Loucy (cell line): ENCODE measurements around the gene C19orf85.

Experiments used
- H2AFZ ChIP-seq: fragments of 200-600 bp; sonication (generic); 2 replicates; pipeline ENCODE4 v1.6.0; 2016; ENCODE audit warnings: antibody characterized with exemption, mild to moderate bottlenecking, low read length, moderate library complexity
- H3F3A ChIP-seq: fragments of 200-600 bp; 2 replicates; pipeline ENCODE4 v1.6.0; 2016; ENCODE audit warnings: antibody characterized with exemption, low read depth, mild to moderate bottlenecking
- H3K27me3 ChIP-seq: fragments of 200-600 bp; sonication (generic); 2 replicates; pipeline ENCODE4 v1.6.1; 2014; ENCODE audit warnings: low read length, mild to moderate bottlenecking; ENCODE audit not compliant: insufficient read depth, poor library complexity, severe bottlenecking
- H3K36me3 ChIP-seq: fragments of 200-600 bp; sonication (generic); 2 replicates; pipeline ENCODE4 v1.6.1; 2016; ENCODE audit warnings: low read length; ENCODE audit not compliant: insufficient read depth
- H3K4me1 ChIP-seq: fragments of 200-600 bp; sonication (generic); 2 replicates; pipeline ENCODE4 v1.5.1; 2014; ENCODE audit warnings: low read length, mild to moderate bottlenecking; ENCODE audit not compliant: insufficient read depth, poor library complexity, severe bottlenecking
- H3K4me2 ChIP-seq: fragments of 200-600 bp; sonication (generic); 2 replicates; pipeline ENCODE4 v1.6.0; 2014; ENCODE audit warnings: antibody characterized with exemption, low read length, low read depth, mild to moderate bottlenecking; ENCODE audit not compliant: poor library complexity, severe bottlenecking
- H3K4me3 ChIP-seq: fragments of 200-600 bp; sonication (generic); 2 replicates; pipeline ENCODE4 v1.5.1; 2014; ENCODE audit warnings: low read length, mild to moderate bottlenecking, mixed read lengths; ENCODE audit not compliant: poor library complexity, severe bottlenecking
- H3K79me2 ChIP-seq: fragments of 200-600 bp; sonication (generic); 2 replicates; pipeline ENCODE4 v1.6.1; 2014; ENCODE audit warnings: low read length; ENCODE audit not compliant: insufficient read depth
- H3K9ac ChIP-seq: fragments of 200-600 bp; sonication (generic); 2 replicates; pipeline ENCODE4 v1.6.0; 2014; ENCODE audit warnings: mild to moderate bottlenecking, low read depth, low read length, moderate library complexity; ENCODE audit not compliant: poor library complexity, severe bottlenecking
- H3K9me2 ChIP-seq: fragments of 200-600 bp; sonication (generic); replicated peaks from 2 replicates; pipeline ENCODE4 v1.6.1; 2016; ENCODE audit warnings: low read depth, low read length, mixed read lengths
- H3K9me3 ChIP-seq: fragments of 200-600 bp; sonication (generic); 2 replicates; pipeline ENCODE4 v1.6.1; 2014; ENCODE audit warnings: mild to moderate bottlenecking, antibody characterized with exemption, low read length, low read depth; ENCODE audit not compliant: insufficient read depth
- H4K20me1 ChIP-seq: fragments of 200-600 bp; sonication (generic); 2 replicates; pipeline ENCODE4 v1.6.0; 2014; ENCODE audit warnings: antibody characterized with exemption, low read length, mild to moderate bottlenecking; ENCODE audit not compliant: insufficient read depth, poor library complexity, severe bottlenecking
- CTCF ChIP-seq: fragments of 200-600 bp; sonication (generic); conservative IDR thresholded peaks from 2 replicates; pipeline ENCODE4 v1.5.1; 2014; ENCODE audit warnings: mild to moderate bottlenecking, antibody characterized with exemption, low read length
- EZH2phosphoT487 ChIP-seq: fragments of 200-600 bp; IDR thresholded peaks from 2 replicates; pipeline ENCODE4 v1.6.1; 2018; ENCODE audit warnings: antibody characterized with exemption, mild to moderate bottlenecking, moderate library complexity, borderline replicate concordance

Gene C19orf85

GRCh38 chr19:55479451-55480230 is 15.1 kb upstream of the C19orf85 start:
- Histone ChIP-seq H3K9me3 (no peaks in the 10 kb centered on the region), H3K4me3 (no peak overlapping the region), H3K4me1 (peaks cover 22% of the 10 kb centered on the region), H2AFZ (no peak overlapping the region), H3K36me3 (no peaks in the 10 kb centered on the region), H3K27me3 (no peaks in the 10 kb centered on the region), H3K9me2 (no peaks in the 10 kb centered on the region), H3K79me2 (peaks cover 19% of the 10 kb centered on the region), H3F3A (no peaks in the 10 kb centered on the region), H3K4me2 (peak overlapping the region; percentile 24), H4K20me1 (peaks cover 8% of the 10 kb centered on the region), H3K9ac (peak overlapping the region; percentile 41)
- TF ChIP-seq EZH2phosphoT487 (no peak), CTCF (no peak)

- TF ChIP-seq CTCF (no peak), EZH2phosphoT487 (no peak)
- Histone ChIP-seq H3K27me3 (no peaks in the 10 kb centered on the region), H3K4me2 (peak overlapping the region; percentile 24), H4K20me1 (peaks cover 6% of the 10 kb centered on the region), H3K9me3 (no peaks in the 10 kb centered on the region), H2AFZ (no peak overlapping the region), H3K4me3 (no peak overlapping the region), H3K4me1 (peaks cover 17% of the 10 kb centered on the region), H3K9ac (peak overlapping the region; percentile 27), H3K9me2 (no peaks in the 10 kb centered on the region), H3K36me3 (no peaks in the 10 kb centered on the region), H3K79me2 (peaks cover 19% of the 10 kb centered on the region), H3F3A (no peaks in the 10 kb centered on the region)
Observed at GRCh38 chr19:55479045-55479444, 14.5 kb upstream of the C19orf85 start.

GRCh38 chr19:55478364-55478763 is 13.8 kb upstream of the C19orf85 start:
- Histone ChIP-seq H3K4me3 (peak overlapping the region; percentile 75), H3F3A (no peaks in the 10 kb centered on the region), H3K9me3 (no peaks in the 10 kb centered on the region), H3K4me2 (peak overlapping the region; percentile 80), H3K9ac (peak overlapping the region; percentile 89), H3K4me1 (peaks cover 17% of the 10 kb centered on the region), H4K20me1 (peaks cover 6% of the 10 kb centered on the region), H2AFZ (no peak overlapping the region), H3K9me2 (no peaks in the 10 kb centered on the region), H3K79me2 (peaks cover 19% of the 10 kb centered on the region), H3K27me3 (no peaks in the 10 kb centered on the region), H3K36me3 (no peaks in the 10 kb centered on the region)
- TF ChIP-seq CTCF (no peak), EZH2phosphoT487 (no peak)
